Stimulated activated CD8-positive, alpha-beta memory T cell treated with anti-CD3 and anti-CD28 coated beads, Interleukin-7, amount 100 ng/mL, for 24 hours (primary cell): ENCODE data around the gene TXN.

Source experiments
- DNase-seq: peaks from one replicate; pipeline ENCODE4 v3.0.0-alpha.2; 2020; ENCODE audit warnings: low read depth

Gene TXN

DNA sequence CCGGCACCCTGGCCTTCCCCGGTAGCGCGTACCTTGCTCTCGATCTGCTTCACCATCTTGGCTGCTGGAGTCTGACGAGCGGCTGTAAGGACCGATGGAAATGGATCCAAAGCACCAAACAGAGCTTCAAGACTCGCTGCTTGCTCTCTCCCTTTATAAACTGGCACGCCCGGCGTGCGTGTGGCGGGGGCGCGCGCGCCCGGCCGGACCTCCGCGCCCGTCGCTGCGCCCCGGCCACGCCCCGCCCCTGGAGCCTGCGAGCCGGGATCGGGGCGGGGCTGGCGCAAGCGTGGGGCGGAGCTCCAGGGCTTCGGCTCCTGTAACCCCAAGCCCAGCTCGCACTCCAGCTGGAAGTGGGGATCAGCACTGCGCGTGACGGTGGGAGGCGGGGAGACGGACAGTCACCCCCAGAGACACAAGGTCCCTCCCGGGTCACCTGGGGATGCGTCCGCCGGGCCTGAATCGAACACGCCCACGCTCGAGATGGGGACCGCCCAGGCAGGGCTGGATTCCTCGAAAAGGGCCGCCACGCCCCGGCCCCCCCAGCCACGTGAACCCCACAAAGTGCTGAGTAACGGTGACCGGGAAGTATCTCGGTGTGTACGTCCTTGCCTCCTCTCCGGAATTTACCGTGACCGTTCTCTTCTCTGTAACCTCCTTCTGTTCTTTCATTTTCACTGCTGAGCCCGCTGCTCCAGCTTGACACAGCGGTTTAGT lies at the start of gene TXN:
TSS of gene TXN (minus strand) at position 128 of the 717 bp plus-strand sequence. CDS start at position 56, 72 bp downstream.
- DNase-seq: peak; percentile 75

- no peak for DNase-seq
Measured at GRCh38 chr9:110303133-110303532, 46.8 kb upstream of the TXN start.

DNA sequence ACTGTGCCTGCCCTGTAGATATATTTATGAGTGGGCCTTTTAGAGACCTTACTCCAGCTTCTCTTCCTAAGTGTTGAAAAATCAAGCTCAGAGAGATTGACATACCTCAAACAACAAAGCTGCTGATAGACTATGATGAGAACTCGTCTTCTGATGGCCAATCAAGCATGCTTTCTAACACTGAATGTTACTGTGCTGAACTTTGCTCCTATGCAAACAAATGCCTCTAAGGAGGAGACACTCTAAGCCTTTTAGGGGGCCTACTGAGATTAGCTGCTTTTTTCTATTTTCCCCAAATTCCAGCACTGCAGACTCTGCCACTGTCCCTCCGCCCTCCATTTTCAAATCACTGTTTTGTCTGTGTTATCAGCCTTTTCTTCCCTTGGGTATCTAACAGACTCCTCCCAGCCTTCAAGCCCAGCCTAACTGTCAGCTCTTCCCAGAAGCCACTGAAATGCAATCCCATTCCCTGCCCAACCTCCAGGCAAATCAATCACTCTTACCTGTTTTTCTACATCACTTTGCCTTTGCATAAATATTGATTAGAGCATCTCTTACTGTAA lies 41.8 kb upstream of the TXN start:
- no peak for DNase-seq

DNA sequence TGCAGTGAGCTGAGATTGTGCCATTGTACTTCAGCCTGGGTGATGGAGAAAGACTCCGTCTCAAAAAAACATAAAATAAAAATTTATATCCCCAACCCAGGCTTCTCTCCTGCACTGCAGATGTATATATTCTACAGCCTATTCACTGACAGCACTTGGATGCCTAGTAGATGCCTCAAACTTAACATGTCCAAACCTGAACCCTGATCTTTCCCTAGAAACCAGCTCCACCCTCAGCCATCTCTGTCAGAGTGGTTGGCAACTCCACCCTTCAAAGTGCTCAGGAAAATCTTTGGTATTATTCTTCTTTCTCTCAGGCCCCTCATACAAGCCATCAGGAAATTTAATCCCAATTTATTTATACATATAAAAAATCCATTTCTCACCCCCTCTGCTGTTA lies 36.9 kb upstream of the TXN start:
- DNase-seq: no peak

DNA sequence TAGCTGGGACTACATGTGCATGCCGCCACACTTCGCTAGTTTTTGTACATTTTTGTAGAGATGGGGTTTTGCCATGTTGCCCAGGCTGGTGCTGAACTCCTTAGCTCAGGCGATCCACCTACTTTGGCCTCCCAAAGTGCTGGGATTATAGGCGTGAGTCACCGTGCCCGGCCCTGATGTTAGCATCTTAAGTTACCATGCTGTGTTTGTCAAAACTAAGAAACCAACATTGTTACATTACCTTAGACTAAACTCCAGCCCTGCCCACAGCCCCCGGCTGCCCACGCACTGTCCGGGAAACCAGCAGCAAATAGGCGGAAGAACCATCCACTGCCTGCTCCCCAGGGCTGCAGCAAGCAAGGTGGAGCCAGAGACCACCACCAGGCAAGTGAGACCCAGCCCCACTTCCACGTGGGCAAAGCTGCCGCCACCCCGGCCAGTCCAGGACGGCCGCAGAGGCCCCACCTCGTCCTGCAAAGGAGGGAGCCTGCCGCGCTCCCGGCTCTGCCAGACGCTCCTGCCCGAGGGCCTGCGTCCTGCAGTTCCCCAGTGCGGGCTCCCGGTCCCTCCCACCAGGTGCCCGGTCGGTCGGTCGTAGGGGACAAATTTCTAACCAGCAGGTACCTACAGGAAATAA lies 35.7 kb upstream of the TXN start:
- no peak for DNase-seq

- no peak for DNase-seq
Measured at GRCh38 chr9:110290001-110290400, 33.7 kb upstream of the TXN start.

- DNase-seq: no peak
Measured at GRCh38 chr9:110288503-110288902, 32.2 kb upstream of the TXN start.

DNA sequence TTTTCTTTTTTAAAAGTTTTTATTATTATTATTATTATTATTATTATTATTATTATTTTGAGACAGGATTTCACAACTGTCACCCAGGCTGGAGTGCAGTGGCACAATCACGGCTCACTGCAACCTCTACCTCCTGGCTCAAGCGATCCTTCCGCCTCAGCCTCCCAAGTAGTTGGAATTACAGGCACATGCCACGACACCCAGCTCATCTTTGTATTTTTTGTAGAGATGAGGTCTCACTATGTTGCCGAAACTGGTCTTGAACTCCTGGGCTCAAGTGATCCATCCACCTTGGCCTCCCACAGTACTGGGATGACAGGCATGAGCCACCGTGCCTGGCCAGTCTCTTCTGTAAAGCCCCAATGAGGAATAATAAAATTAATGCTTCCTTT lies 31.0 kb upstream of the TXN start:
- DNase-seq: no peak

GRCh38 chr9:110284211-110284844 lies 28.0 kb upstream of the TXN start:
- no peak for DNase-seq

- DNase-seq: no peak
Measured at GRCh38 chr9:110283751-110284150, 27.4 kb upstream of the TXN start.

GRCh38 chr9:110282739-110283081 lies 26.4 kb upstream of the TXN start:
- no peak for DNase-seq

GRCh38 chr9:110282018-110282738 lies 25.9 kb upstream of the TXN start:
- DNase-seq: no peak

GRCh38 chr9:110278080-110278707 lies 21.9 kb upstream of the TXN start:
- no peak for DNase-seq

GRCh38 chr9:110276781-110277180 lies 20.5 kb upstream of the TXN start:
- DNase-seq: no peak

DNA sequence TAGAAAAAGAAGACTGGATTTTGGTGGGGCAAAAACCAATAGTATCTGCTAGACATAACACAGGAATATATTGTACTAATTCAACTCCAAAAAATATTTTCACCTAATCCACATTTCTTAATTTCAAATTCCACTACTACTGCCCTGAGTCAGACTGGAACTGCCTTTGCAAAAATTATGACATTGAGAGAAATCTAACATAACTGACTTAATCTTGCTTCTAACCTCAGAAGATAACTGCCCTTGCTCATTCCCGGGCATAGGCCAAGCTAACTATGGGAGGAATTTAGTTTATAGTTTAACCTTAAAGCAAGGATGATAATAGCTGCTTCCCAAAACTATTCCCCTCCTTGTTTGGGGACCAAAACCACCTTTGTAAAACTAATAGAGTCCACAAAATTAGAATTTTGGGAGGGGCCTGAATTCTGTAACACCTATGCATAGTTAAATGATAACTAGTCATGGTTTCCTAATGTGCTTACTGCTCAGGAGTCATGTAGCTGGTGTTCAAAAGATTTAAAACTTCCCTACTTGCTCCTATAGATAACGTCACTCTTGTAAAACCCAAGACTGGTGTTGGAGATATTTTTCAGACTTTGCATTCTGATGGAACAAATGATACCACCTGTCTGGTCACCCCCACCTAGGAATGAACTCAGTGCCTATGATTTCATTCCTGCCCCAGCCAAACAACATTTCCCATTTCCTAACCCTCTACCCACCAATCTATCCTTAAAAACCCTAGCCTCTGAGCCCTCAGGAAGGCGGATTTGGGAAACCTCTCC lies 14.1 kb upstream of the TXN start:
- DNase-seq: no peak

GRCh38 chr9:110266795-110267194 lies 10.5 kb upstream of the TXN start:
- DNase-seq: no peak

DNA sequence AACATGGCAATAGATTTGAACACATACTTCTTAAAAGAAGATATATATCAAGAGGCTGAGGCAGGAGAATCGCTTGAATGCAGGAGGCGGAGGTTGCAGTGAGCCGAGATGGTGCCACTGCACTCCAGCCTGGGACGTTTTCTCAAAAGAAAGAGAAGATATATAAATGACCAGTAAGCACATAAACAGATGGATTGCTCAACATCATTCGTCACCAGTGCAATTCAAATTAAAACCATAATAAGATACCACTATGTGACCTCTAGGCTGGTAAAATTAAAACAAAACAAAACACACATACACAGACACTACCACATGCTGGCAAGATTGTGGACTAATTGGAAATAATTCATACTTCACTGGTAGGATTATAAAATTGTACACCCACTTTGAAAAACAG lies 5.3 kb upstream of the TXN start:
- no peak for DNase-seq

DNA sequence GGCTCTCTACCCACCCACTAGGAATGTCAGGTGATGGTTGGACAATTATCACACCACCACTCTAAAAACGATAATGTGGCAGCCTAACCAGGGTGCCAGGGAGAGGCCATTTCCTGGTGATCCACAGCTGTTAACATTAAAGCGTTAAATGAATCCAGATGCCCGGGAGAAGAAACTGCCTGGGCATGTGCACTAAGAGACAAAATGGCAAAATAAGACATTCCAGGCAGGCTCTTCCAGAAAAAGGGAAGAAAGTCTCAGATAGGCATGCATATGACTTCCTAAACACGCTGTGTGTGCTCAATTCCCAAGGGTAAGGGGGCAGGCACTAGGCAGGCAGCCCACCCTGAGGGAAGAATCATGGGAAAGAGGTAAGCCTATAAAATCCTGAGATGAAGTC lies 4.6 kb upstream of the TXN start:
- no peak for DNase-seq

DNA sequence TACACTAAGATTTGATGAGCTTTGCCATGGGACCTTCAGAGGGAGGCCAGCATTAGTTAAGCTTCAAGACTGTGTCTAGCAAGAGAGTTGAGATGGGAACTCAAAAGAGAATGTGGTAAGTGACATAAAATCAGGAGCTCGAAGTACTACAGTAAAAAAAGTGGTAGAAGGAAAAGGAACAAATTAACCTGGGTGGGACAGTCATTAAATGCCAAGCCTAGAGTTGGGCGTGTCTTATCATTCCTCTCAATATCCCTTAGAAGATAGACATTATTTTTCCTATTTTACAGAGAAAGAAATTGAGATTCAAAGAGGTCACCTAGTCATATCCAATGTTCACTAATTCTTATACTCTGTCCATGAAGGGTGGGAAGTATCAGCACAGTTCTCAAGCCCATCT lies 3.3 kb upstream of the TXN start:
- no peak for DNase-seq

GRCh38 chr9:110258690-110259091 lies 2.4 kb upstream of the TXN start:
- no peak for DNase-seq

- DNase-seq: no peak
Measured at GRCh38 chr9:110257956-110258355, 1.6 kb upstream of the TXN start.
